IMR-90 (cell line): ENCODE results near the gene MCF2L. TPM values are rescaled to one million over a fixed set of nuclear protein-coding genes. Genes with fewer than 3 reads are reported as not detected.

Experiments used
- ATAC-seq: fragments of 200-7000 bp; cut with Tn5 transposase; 2 replicates; pipeline ENCODE4 v1.9.1; 2020; ENCODE audit warnings: low read depth, mild to moderate bottlenecking, moderate library complexity
- BruUV-seq: library from RNA; stranded (reverse); fragments of 400-500 nt; replicated peaks from 2 replicates; lab custom pipeline; 2021; lab: Mats Ljungman, UMichigan
- CTCF ChIA-PET: fragments of 300-600 bp; formaldehyde crosslinking; extraction: SDS; loops from one replicate; lab custom pipeline; 2021; ENCODE audit warnings: antibody characterized with exemption; lab: Yijun Ruan, JAX
- POLR2A ChIA-PET: fragments of 300-600 bp; sonication (Branson Sonifier 250); formaldehyde crosslinking; loops from one replicate; lab custom pipeline; 2022; ENCODE audit warnings: antibody characterized with exemption; ENCODE audit not compliant: unreplicated experiment; lab: Charles Lee
- DNase-seq: peaks from one replicate; pipeline ENCODE4 v3.0.0; 2013
- H2AFZ ChIP-seq: replicated peaks from 2 replicates; pipeline ENCODE3; 2013; ENCODE audit warnings: low read length, mild to moderate bottlenecking; ENCODE audit not compliant: poor library complexity
- H2AK5ac ChIP-seq: 2 replicates; pipeline ENCODE4 v1.6.1; 2013; ENCODE audit warnings: low read depth, low read length, inconsistent platforms
- H2AK9ac ChIP-seq: replicated peaks from 2 replicates; pipeline ENCODE3; 2013; ENCODE audit warnings: mild to moderate bottlenecking, low read depth, low read length, moderate library complexity; ENCODE audit not compliant: poor library complexity
- H2BK120ac ChIP-seq: 2 replicates; pipeline ENCODE4 v1.6.1; 2013; ENCODE audit warnings: low read depth, low read length, inconsistent platforms
- H2BK15ac ChIP-seq: 3 replicates; pipeline ENCODE4 v1.6.1; 2013; ENCODE audit warnings: low read depth, low read length, inconsistent platforms
- H2BK20ac ChIP-seq: 2 replicates; pipeline ENCODE4 v1.6.1; 2013; ENCODE audit warnings: low read depth, mild to moderate bottlenecking, inconsistent platforms, low read length, moderate library complexity
- H2BK5ac ChIP-seq: 2 replicates; pipeline ENCODE4 v1.6.1; 2013; ENCODE audit warnings: mild to moderate bottlenecking, low read depth, low read length, inconsistent platforms; ENCODE audit not compliant: poor library complexity, severe bottlenecking
- H3K14ac ChIP-seq: replicated peaks from 2 replicates; pipeline ENCODE4 v1.6.1; 2013; ENCODE audit warnings: low read depth, low read length, inconsistent platforms
- H3K18ac ChIP-seq: 2 replicates; pipeline ENCODE4 v1.6.1; 2013; ENCODE audit warnings: low read depth, low read length, control low read depth
- H3K23ac ChIP-seq: 2 replicates; pipeline ENCODE4 v1.6.1; 2013; ENCODE audit warnings: low read depth, low read length, inconsistent platforms
- H3K27ac ChIP-seq: 2 replicates; pipeline ENCODE4 v1.5.1; 2013; ENCODE audit warnings: mild to moderate bottlenecking, control low read depth, low read length; ENCODE audit not compliant: insufficient read depth
- H3K27me3 ChIP-seq: 2 replicates; pipeline ENCODE4 v1.6.1; 2013; ENCODE audit warnings: low read length; ENCODE audit not compliant: control insufficient read depth, insufficient read depth
- H3K36me3 ChIP-seq: 2 replicates; pipeline ENCODE4 v1.6.1; 2013; ENCODE audit warnings: low read length, mixed read lengths; ENCODE audit not compliant: control insufficient read depth, insufficient read depth
- H3K4ac ChIP-seq: 2 replicates; pipeline ENCODE4 v1.6.1; 2013; ENCODE audit warnings: low read depth, low read length, inconsistent platforms
- H3K4me1 ChIP-seq: 2 replicates; pipeline ENCODE4 v1.6.1; 2013; ENCODE audit warnings: low read length, mixed read lengths; ENCODE audit not compliant: control insufficient read depth, insufficient read depth
- H3K4me2 ChIP-seq: 2 replicates; pipeline ENCODE4 v1.6.1; 2013; ENCODE audit warnings: low read depth, mild to moderate bottlenecking, control low read depth, low read length, moderate library complexity
- H3K4me3 ChIP-seq: 2 replicates; pipeline ENCODE4 v1.5.1; 2013; ENCODE audit warnings: low read depth, mild to moderate bottlenecking, control low read depth, low read length, moderate library complexity; ENCODE audit not compliant: insufficient read depth
- H3K56ac ChIP-seq: 2 replicates; pipeline ENCODE4 v1.6.1; 2013; ENCODE audit warnings: low read length, inconsistent platforms; ENCODE audit not compliant: insufficient read depth; ENCODE audit errors: extremely low read depth
- H3K79me1 ChIP-seq, 2 experiments: 2 replicates each; pipeline ENCODE4 v1.6.1; 2013; ENCODE audit warnings: low read length in 2 of 2, inconsistent platforms in 1 of 2, low read depth in 1 of 2
- H3K9ac ChIP-seq: 2 replicates; pipeline ENCODE4 v1.6.1; 2013; ENCODE audit warnings: low read depth, low read length, control low read depth
- H3K9me1 ChIP-seq: 2 replicates; pipeline ENCODE4 v1.6.1; 2013; ENCODE audit warnings: low read length, inconsistent platforms; ENCODE audit not compliant: insufficient read depth
- H3K9me3 ChIP-seq: 2 replicates; pipeline ENCODE4 v1.6.1; 2013; ENCODE audit warnings: low read length; ENCODE audit not compliant: control insufficient read depth, insufficient read depth
- H4K20me1 ChIP-seq: 2 replicates; pipeline ENCODE4 v1.6.1; 2013; ENCODE audit warnings: low read length, inconsistent platforms; ENCODE audit not compliant: insufficient read depth
- H4K5ac ChIP-seq: 2 replicates; pipeline ENCODE4 v1.6.1; 2013; ENCODE audit warnings: mild to moderate bottlenecking, low read depth, low read length, control low read depth
- H4K8ac ChIP-seq, 2 experiments: 2 replicates each; pipeline ENCODE4 v1.6.1; 2013; ENCODE audit warnings: low read depth in 2 of 2, low read length in 2 of 2, control low read depth in 1 of 2, inconsistent platforms in 1 of 2
- H4K91ac ChIP-seq: 2 replicates; pipeline ENCODE4 v1.6.1; 2013; ENCODE audit warnings: low read depth, low read length, inconsistent platforms; ENCODE audit not compliant: insufficient read depth
- BHLHE40 ChIP-seq: fragments of 150-350 bp; IDR thresholded peaks from 2 replicates; pipeline ENCODE4 v1.6.1; 2016; ENCODE audit warnings: mild to moderate bottlenecking, low read depth, low read length
- CEBPB ChIP-seq: IDR thresholded peaks from 2 replicates; pipeline ENCODE4 v1.6.1; 2012; ENCODE audit warnings: low read depth, low read length, improper control_type of control experiment
- CHD1 ChIP-seq: IDR thresholded peaks from 2 replicates; pipeline ENCODE4 v1.6.1; 2012; ENCODE audit warnings: low read depth, low read length, improper control_type of control experiment
- FOS ChIP-seq: fragments of 150-350 bp; IDR thresholded peaks from 2 replicates; pipeline ENCODE4 v1.6.1; 2016; ENCODE audit warnings: low read depth, low read length
- MAFK ChIP-seq: IDR thresholded peaks from 2 replicates; pipeline ENCODE4 v1.6.1; 2012; ENCODE audit warnings: low read depth, low read length, improper control_type of control experiment
- MAZ ChIP-seq: IDR thresholded peaks from 2 replicates; pipeline ENCODE4 v1.6.1; 2012; ENCODE audit warnings: low read depth, mild to moderate bottlenecking, low read length, improper control_type of control experiment, moderate library complexity, borderline replicate concordance
- MXI1 ChIP-seq: IDR thresholded peaks from 2 replicates; pipeline ENCODE4 v1.6.1; 2012; ENCODE audit warnings: low read depth, mild to moderate bottlenecking, low read length, moderate library complexity, borderline replicate concordance
- NFE2L2 ChIP-seq: fragments of 150-350 bp; IDR thresholded peaks from 2 replicates; pipeline ENCODE4 v1.6.1; 2016; ENCODE audit warnings: low read depth, mild to moderate bottlenecking, low read length
- POLR2A ChIP-seq: IDR thresholded peaks from 2 replicates; pipeline ENCODE4 v1.6.1; 2012; ENCODE audit warnings: mild to moderate bottlenecking, low read depth, low read length
- RAD21 ChIP-seq: IDR thresholded peaks from 2 replicates; pipeline ENCODE4 v1.6.1; 2012; ENCODE audit warnings: low read length, improper control_type of control experiment
- RCOR1 ChIP-seq: IDR thresholded peaks from 2 replicates; pipeline ENCODE4 v1.6.1; 2012; ENCODE audit warnings: mild to moderate bottlenecking, low read length, improper control_type of control experiment; ENCODE audit not compliant: insufficient replicate concordance
- RFX5 ChIP-seq: IDR thresholded peaks from 2 replicates; pipeline ENCODE4 v1.8.0; 2012; ENCODE audit warnings: low read depth, mild to moderate bottlenecking, low read length, moderate library complexity
- SMC3 ChIP-seq: fragments of 150-350 bp; IDR thresholded peaks from 2 replicates; pipeline ENCODE4 v1.6.1; 2016; ENCODE audit warnings: low read depth, mild to moderate bottlenecking, antibody characterized with exemption, low read length, moderate library complexity
- WGBS, 2 experiments: methylation state at CpG; one replicate each; pipeline versions ENCODE4 v1.1.5 to v1.1.7; 2013; ENCODE audit warnings: missing lambda C conversion rate in 2 of 2; ENCODE audit not compliant: insufficient read length in 1 of 2; ENCODE audit errors: extremely low coverage in 2 of 2; 5-methylcytosine and 5-hydroxymethylcytosine counted together
- dilution Hi-C: fragments of 300-500 bp; cut with HindIII; formaldehyde crosslinking; loops from one replicate; pipeline ENCODE4 v1.14.3; 2018; ENCODE audit warnings: low sequenced_read_pairs; ENCODE audit not compliant: unreplicated experiment
- in situ Hi-C: fragments of 300-500 bp; cut with MboI; formaldehyde crosslinking; loops from 3 replicates; pipeline ENCODE4 v1.14.3; 2019; ENCODE audit warnings: low sequenced_read_pairs, inconsistent platforms, mixed read lengths
- intact Hi-C: fragments of 100-400 bp; cut with micrococcal nuclease; formaldehyde crosslinking; loops from 2 replicates; pipeline ENCODE4 v1.10.0; 2022
- polyA plus RNA-seq, 3 experiments: library from polyadenylated mRNA; depleted of rRNA; stranded (reverse); fragments of >200 nt; gene quantifications; 2 replicates each; pipeline ENCODE4 v1.2.3, GENCODE V29; 2012; ENCODE audit warnings: low replicate concordance in 1 of 3
- total RNA-seq: library from RNA; depleted of rRNA; stranded (reverse); fragments of >200 nt; gene quantifications from 2 replicates; pipeline ENCODE4 v1.2.3, GENCODE V29; 2012
- TF ChIP-seq, protein P1 (sequence below): conservative IDR thresholded peaks from 2 replicates; pipeline ENCODE4 v1.5.1; 2012; ENCODE audit warnings: mild to moderate bottlenecking, low read depth, low read length, improper control_type of control experiment
- TF ChIP-seq, protein P2 (sequence below): fragments of 150-350 bp; IDR thresholded peaks from 2 replicates; pipeline ENCODE4 v1.6.1; 2017; ENCODE audit warnings: mild to moderate bottlenecking, antibody characterized with exemption, low read length, low read depth
- TF ChIP-seq, protein P3 (sequence below): fragments of 150-350 bp; IDR thresholded peaks from 2 replicates; pipeline ENCODE4 v1.6.1; 2016; ENCODE audit warnings: low read depth, mild to moderate bottlenecking, low read length, moderate library complexity, borderline replicate concordance

The MCF2L gene
- total and polyA plus RNA-seq, 2 of the 4 experiments (the other 2 are of a cell fraction), result 0.18 TPM; not detected in 1

DNA sequence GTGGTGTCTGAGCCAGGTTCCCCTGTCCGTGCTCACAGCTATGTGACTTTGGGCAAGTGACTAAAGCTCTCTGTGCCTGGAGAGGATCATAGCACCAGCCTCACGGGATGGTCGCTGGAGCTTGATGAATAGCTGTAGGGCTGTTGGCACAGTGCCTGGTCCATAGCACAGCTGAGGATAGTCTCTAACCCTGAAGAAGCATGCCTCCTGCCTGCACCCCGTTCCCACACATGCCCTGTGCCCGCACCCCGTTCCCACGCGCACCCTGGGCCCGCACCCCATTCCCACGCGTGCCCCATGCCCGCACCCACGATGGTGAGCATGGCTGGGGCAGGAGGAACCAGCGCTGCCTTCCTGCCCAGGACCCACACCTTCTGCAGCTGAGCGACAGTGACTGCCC lies 72.9 kb downstream of the MCF2L start:
- Histone ChIP-seq H3K4ac (no peak overlapping the region), H2BK15ac (no peak overlapping the region), H2BK20ac (no peak overlapping the region), H3K9me3 (no peaks in the 10 kb centered on the region), H3K9ac (no peak overlapping the region), H4K8ac (no peak overlapping the region), H2AFZ (no peak overlapping the region), H3K4me1 (no peaks in the 10 kb centered on the region), H3K79me1 (no peaks in the 10 kb centered on the region), H3K27me3 (peaks cover 48% of the 10 kb centered on the region), H2BK5ac (no peak overlapping the region), H3K56ac (no peak overlapping the region), H4K91ac (no peak overlapping the region), H2AK5ac (no peak overlapping the region), H3K27ac (no peak overlapping the region), H3K36me3 (no peaks in the 10 kb centered on the region), H4K5ac (no peak overlapping the region), H2AK9ac (no peak overlapping the region), H3K4me3 (no peak overlapping the region), H3K18ac (no peak overlapping the region), H3K9me1 (no peaks in the 10 kb centered on the region), H2BK120ac (no peak overlapping the region), H3K23ac (no peak overlapping the region), H3K14ac (no peak overlapping the region), H4K20me1 (no peaks in the 10 kb centered on the region), H3K4me2 (no peak overlapping the region)
- TF ChIP-seq CEBPB (no peak), SMC3 (no peak), MXI1 (no peak), MAFK (no peak), RCOR1 (no peak), NFE2L2 (no peak), RAD21 (no peak), BHLHE40 (no peak), CHD1 (no peak), MAZ (no peak), RFX5 (no peak), FOS (no peak), POLR2A (no peak)
- TF ChIP-seq, protein P1, sequence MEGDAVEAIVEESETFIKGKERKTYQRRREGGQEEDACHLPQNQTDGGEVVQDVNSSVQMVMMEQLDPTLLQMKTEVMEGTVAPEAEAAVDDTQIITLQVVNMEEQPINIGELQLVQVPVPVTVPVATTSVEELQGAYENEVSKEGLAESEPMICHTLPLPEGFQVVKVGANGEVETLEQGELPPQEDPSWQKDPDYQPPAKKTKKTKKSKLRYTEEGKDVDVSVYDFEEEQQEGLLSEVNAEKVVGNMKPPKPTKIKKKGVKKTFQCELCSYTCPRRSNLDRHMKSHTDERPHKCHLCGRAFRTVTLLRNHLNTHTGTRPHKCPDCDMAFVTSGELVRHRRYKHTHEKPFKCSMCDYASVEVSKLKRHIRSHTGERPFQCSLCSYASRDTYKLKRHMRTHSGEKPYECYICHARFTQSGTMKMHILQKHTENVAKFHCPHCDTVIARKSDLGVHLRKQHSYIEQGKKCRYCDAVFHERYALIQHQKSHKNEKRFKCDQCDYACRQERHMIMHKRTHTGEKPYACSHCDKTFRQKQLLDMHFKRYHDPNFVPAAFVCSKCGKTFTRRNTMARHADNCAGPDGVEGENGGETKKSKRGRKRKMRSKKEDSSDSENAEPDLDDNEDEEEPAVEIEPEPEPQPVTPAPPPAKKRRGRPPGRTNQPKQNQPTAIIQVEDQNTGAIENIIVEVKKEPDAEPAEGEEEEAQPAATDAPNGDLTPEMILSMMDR, result no peak
- TF ChIP-seq, protein P2, sequence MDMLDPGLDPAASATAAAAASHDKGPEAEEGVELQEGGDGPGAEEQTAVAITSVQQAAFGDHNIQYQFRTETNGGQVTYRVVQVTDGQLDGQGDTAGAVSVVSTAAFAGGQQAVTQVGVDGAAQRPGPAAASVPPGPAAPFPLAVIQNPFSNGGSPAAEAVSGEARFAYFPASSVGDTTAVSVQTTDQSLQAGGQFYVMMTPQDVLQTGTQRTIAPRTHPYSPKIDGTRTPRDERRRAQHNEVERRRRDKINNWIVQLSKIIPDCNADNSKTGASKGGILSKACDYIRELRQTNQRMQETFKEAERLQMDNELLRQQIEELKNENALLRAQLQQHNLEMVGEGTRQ, result no peak
- TF ChIP-seq, protein P3, sequence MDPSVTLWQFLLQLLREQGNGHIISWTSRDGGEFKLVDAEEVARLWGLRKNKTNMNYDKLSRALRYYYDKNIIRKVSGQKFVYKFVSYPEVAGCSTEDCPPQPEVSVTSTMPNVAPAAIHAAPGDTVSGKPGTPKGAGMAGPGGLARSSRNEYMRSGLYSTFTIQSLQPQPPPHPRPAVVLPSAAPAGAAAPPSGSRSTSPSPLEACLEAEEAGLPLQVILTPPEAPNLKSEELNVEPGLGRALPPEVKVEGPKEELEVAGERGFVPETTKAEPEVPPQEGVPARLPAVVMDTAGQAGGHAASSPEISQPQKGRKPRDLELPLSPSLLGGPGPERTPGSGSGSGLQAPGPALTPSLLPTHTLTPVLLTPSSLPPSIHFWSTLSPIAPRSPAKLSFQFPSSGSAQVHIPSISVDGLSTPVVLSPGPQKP, result no peak
- 88% methylated on average over 8 of the region's 15 CpGs; no CpG with 5 or more reads in 1 of the 2 experiments for WGBS, 2 experiments
- intact Hi-C loops, result no loop called here
- BruUV-seq, result no TSS peak
- dilution Hi-C loops, result no loop called here
- in situ Hi-C loops, result no loop called here
- ChIA-PET POLR2A (no interaction called here), CTCF (no interaction called here)
- ATAC-seq, result no peak
- no peak for DNase-seq
